Activated T-helper 17 cell treated with anti-CD3 and anti-CD28 coated beads, Interleukin-2, amount 50 U/mL, for 72 hours (primary cell): ENCODE results near the gene ZNF182. TPM values are rescaled to one million over a fixed set of nuclear protein-coding genes. Genes with fewer than 3 reads are reported as not detected.
"Not testable (repeated sequence)": the region's sequence is repeated elsewhere in the genome, so short reads cannot be mapped to it uniquely, and the experiment has no call there.

Source experiments
- ATAC-seq: fragments of 150-1000 bp; cut with Tn5 transposase; replicated peaks from 2 replicates; pipeline ENCODE4 v1.10.0; 2021; ENCODE audit warnings: mild to moderate bottlenecking, moderate library complexity
- H3K27ac Mint-ChIP-seq: one replicate; pipeline ENCODE4 v1.8.0; 2022; ENCODE audit warnings: mixed read lengths
- H3K27me3 Mint-ChIP-seq: one replicate; pipeline ENCODE4 v1.8.0; 2022; ENCODE audit warnings: mixed read lengths
- H3K36me3 Mint-ChIP-seq: one replicate; pipeline ENCODE4 v1.8.0; 2022; ENCODE audit warnings: low read depth, mild to moderate bottlenecking, mixed read lengths
- H3K4me1 Mint-ChIP-seq: one replicate; pipeline ENCODE4 v1.8.0; 2022; ENCODE audit warnings: mixed read lengths
- H3K4me3 Mint-ChIP-seq: one replicate; pipeline ENCODE4 v1.8.0; 2022; ENCODE audit warnings: mild to moderate bottlenecking, mixed read lengths
- H3K9me3 Mint-ChIP-seq: one replicate; pipeline ENCODE4 v1.8.0; 2022; ENCODE audit warnings: mixed read lengths
- total RNA-seq, 2 donors: library from RNA; stranded (reverse); gene quantifications; one replicate each; pipeline ENCODE4 v1.2.3, GENCODE V29; 2022

Gene ZNF182
- total RNA-seq = 10 to 100 TPM in 1 of 2 donors, 1 to 10 TPM in 1; 5.8 to 10.1 TPM

DNA sequence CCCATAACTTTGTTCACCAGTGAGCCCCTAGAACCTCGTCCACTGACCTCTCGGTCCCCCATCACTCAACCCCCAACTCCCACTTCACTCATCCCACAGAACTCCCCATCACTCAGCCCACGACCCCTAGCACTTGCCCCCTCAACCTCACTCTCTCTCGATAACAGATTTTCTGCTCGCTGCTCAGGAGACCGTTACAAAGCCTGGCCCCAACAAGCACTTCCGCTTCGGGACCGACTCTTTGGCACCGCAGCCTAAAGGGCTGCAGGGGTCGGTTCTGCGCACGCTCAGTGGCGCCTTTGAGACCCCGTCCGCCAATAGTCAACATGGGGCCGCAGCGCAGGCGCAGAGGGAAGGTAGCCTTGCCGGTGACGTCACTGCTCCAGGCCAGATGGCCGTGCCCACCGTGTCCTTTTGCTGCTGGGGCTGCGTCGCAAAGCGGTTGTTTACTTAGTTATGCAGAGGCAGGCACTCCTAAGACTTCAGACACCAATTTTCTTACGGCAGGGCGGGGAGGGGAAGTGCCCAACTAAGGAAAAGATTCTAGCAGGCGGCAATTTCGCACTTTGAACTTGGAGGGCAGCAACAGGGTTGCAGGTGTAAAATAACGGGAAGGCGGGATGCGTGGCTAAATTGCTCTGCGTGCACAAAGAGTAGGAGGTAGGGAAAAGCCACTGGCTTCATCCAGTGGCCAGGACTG, at the start of gene ZNF182:
ZNF182 (minus strand) TSS at position 232 of the 700 bp plus-strand sequence. CDS start 1,380 bp downstream, outside the sequence.
- Mint-ChIP-seq H3K9me3 (no peaks in the 10 kb centered on the region), H3K27me3 (no peaks in the 10 kb centered on the region), H3K27ac (peak within 1 kb of the TSS; percentile 98), H3K4me3 (peak within 1 kb of the TSS; percentile 95), H3K36me3 (peaks cover 33% of the 10 kb centered on the region), H3K4me1 (peaks cover 10% of the 10 kb centered on the region)
- ATAC-seq = peak; percentile 98

DNA sequence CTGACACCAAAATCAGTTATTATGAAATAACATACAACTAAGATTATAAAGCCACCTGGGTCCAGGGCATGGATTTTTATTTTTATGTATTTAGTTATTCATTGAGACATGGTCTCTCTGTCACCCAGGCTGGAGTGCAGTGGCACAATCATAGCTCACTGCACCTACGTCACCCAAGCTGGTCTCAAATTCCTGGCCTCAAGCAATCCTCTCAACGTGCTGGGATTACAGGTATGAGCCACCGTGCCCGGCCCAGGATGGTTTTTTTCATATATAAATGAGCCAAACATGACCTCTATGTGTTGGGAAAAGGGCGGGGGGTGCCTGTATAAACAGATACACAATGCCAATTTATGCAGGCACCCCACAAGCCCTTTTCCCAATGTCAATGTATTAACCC, 43.1 kb upstream of the ZNF182 start:
- no peak for ATAC-seq
- no peaks in the 10 kb centered on the region for H3K4me1 Mint-ChIP-seq
- H3K4me3 Mint-ChIP-seq = no peak overlapping the region
- H3K36me3 Mint-ChIP-seq = no peaks in the 10 kb centered on the region
- H3K27ac Mint-ChIP-seq = no peak overlapping the region
- no peaks in the 10 kb centered on the region for H3K27me3 Mint-ChIP-seq
- no peaks in the 10 kb centered on the region for H3K9me3 Mint-ChIP-seq

DNA sequence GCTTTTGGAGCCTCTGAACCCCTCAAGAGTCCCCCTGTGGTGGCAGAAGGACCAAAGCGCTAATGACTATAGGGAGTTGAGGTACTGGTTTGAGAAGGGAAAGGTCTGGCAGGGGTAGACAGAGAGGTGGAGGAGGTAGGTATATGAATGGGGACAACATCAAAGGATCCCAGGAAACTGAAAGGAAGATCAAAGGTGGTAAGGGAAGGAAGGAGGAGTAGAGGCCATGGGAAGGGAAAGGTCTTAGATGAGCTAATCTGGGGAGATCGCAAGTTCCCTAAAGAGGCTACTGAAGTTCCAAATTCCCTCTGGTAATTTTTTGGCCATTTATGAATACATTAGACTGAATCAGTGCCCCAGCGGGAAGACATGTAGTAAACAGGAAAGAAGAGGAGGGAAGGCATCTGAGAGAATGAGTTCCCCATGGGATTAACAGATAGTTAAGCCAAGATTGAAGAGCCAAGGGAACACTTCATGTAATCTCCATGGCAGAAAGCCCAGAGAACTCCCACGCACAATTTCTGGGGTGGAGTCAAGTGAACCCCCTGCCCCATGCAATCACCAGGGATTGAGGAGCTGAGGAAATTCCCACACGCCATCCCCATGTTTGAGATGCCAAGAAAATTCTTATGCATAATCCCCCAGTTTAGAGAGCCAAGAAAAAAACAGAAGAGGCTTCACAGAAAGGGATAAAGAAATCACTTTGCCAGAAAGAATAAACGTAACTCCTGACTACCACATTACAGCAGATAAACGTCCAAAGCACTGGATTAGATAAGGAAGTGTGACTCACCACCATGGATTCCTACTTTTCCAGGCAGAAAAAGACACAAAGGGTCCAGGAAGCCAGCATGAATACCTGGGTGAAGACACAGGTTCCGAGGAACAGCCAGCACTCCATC, 41.9 kb upstream of the ZNF182 start:
- Mint-ChIP-seq H3K4me1 (no peaks in the 10 kb centered on the region), H3K27ac (no peak overlapping the region), H3K36me3 (no peaks in the 10 kb centered on the region), H3K9me3 (no peaks in the 10 kb centered on the region), H3K4me3 (no peak overlapping the region), H3K27me3 (no peaks in the 10 kb centered on the region)
- no peak for ATAC-seq

DNA sequence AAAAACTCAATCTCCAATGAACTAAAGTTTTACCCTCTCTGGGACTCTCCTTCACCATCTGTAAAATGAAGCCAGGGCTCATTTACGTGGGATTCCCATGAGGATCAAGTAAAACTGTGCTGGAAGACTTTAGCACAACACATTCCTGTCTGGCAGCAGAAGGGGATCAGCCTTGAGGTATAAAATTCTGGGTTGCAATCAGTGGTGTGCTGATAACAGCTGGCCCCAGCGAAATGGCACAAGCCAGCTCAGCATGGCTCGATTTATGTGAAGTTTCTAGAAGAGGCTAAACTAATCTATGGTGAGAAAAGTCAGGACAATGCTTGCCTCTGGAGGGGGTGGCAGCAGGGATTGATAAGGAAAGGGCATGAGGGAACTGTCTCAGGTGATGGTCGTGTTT, 39.3 kb upstream of the ZNF182 start:
- Mint-ChIP-seq H3K4me1 (no peaks in the 10 kb centered on the region), H3K9me3 (no peaks in the 10 kb centered on the region), H3K36me3 (no peaks in the 10 kb centered on the region), H3K27ac (no peak overlapping the region), H3K27me3 (no peaks in the 10 kb centered on the region), H3K4me3 (no peak overlapping the region)
- ATAC-seq = no peak

DNA sequence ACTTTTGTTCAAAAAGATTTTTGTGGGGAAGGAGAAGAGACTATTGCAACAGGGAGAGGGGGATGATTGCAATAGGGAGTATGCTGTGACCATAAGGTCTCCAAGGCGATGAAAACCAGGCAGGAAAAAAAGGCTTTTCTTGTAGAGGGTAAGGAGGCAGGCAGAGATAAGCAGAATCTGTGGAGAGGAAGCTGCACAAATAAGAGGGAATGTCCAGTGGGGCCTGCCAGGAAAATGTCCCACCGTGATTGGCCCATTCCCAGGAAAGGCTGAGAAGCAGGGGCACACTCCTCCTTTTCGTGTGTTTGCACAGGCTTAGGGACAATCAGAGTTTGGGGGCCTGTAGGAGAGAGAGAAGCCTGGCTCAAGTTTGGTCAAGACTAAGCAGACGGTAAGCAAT, 32.1 kb upstream of the ZNF182 start:
- Mint-ChIP-seq H3K4me1 (no peaks in the 10 kb centered on the region), H3K27me3 (no peaks in the 10 kb centered on the region), H3K4me3 (no peak overlapping the region), H3K9me3 (no peaks in the 10 kb centered on the region), H3K36me3 (no peaks in the 10 kb centered on the region), H3K27ac (no peak overlapping the region)
- no peak for ATAC-seq

DNA sequence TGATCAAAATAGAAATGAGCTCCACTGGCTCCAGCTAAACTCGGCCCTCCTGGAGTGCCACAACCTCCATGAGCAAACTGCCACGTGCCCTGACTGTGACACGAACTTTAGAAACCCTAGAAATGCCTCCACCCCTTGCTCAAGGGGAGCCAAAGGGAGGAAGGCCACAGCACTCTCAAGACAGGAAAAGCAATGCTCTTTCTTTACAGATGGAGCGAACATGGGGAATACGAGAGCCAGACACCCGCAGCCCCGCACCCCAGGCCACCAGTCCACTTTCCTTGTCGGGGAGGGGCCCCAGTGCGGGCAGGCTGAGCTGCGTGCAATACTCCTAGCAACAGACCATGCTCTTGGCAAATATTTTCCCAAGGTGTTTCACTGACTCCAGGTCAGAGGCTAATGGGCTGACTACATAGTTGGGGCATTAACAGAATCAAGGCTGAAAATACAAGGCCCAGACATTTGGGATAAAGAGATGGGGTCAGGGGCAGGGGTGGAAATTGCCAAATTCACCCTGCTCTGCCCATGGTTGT, 26.9 kb upstream of the ZNF182 start:
- not testable (repeated sequence) for H3K27me3 Mint-ChIP-seq, H3K4me1 Mint-ChIP-seq, H3K27ac Mint-ChIP-seq, H3K4me3 Mint-ChIP-seq, ATAC-seq, H3K9me3 Mint-ChIP-seq, H3K36me3 Mint-ChIP-seq

DNA sequence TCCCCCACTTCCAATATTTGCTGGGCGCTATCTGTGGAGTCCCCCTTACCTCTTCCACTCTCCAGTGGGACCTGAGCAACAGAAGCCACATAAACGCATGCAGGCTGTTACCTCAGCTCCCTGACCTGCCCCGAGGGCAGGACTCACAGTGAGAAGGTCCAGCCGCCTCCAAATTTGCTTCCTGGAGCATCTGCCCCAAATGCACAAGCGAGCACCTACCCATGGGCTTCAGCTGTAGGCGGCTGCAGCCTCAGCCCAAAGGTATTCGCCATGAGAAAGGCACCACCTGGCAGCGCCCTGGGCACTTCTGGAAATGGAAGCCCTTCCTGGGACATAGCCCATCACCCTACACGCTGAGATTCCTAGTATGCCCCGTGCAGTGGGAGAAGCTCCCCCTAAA, 26.4 kb upstream of the ZNF182 start:
- no peaks in the 10 kb centered on the region for H3K36me3 Mint-ChIP-seq
- no peak for ATAC-seq
- no peak overlapping the region for H3K4me3 Mint-ChIP-seq
- H3K27me3 Mint-ChIP-seq = no peaks in the 10 kb centered on the region
- peaks cover 10% of the 10 kb centered on the region for H3K4me1 Mint-ChIP-seq
- no peaks in the 10 kb centered on the region for H3K9me3 Mint-ChIP-seq
- H3K27ac Mint-ChIP-seq = no peak overlapping the region

GRCh38 chrX:48028091-48028490, 24.3 kb upstream of the ZNF182 start:
- H3K27me3 Mint-ChIP-seq = no peaks in the 10 kb centered on the region
- no peak for ATAC-seq
- no peak overlapping the region for H3K27ac Mint-ChIP-seq
- H3K4me1 Mint-ChIP-seq = peaks cover 10% of the 10 kb centered on the region
- no peaks in the 10 kb centered on the region for H3K36me3 Mint-ChIP-seq
- H3K4me3 Mint-ChIP-seq = no peak overlapping the region
- no peaks in the 10 kb centered on the region for H3K9me3 Mint-ChIP-seq

- H3K9me3 Mint-ChIP-seq, H3K27me3 Mint-ChIP-seq, H3K4me3 Mint-ChIP-seq, ATAC-seq, H3K36me3 Mint-ChIP-seq, H3K4me1 Mint-ChIP-seq, H3K27ac Mint-ChIP-seq: not testable (repeated sequence)
Measured at GRCh38 chrX:48027545-48027944, 23.8 kb upstream of the ZNF182 start.

- H3K36me3 Mint-ChIP-seq = no peaks in the 10 kb centered on the region
- ATAC-seq = peak; percentile 27
Measured at GRCh38 chrX:48025561-48025960, 21.8 kb upstream of the ZNF182 start.

DNA sequence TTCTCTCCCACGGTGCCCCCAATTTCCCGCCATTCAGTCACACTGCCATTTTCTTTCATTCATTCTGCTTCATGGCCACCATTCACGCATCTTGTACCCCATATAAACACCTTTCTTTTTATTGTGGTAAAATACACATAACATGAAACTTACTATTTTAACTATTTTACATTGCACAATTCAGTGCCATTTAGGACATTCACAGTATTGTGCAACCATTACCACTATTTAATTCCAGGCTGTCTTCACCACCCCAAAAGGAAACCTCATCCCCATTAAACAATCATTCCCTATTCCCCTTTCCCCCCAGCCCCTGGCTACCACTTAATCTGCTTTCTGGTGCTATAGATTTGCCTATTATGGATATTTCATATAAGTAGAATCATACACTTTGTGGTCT, 18.9 kb upstream of the ZNF182 start:
- Mint-ChIP-seq H3K9me3 (no peaks in the 10 kb centered on the region), H3K27me3 (no peaks in the 10 kb centered on the region), H3K27ac (no peak overlapping the region), H3K4me1 (peaks cover 10% of the 10 kb centered on the region), H3K4me3 (no peak overlapping the region), H3K36me3 (no peaks in the 10 kb centered on the region)
- no peak for ATAC-seq

More at GRCh38 chrX:48025561-48025960, 21.8 kb upstream of the ZNF182 start:
- Mint-ChIP-seq H3K4me1 (peaks cover 10% of the 10 kb centered on the region), H3K27ac (peak overlapping the region; percentile 28), H3K27me3 (no peaks in the 10 kb centered on the region), H3K4me3 (no peak overlapping the region), H3K9me3 (no peaks in the 10 kb centered on the region)

- Mint-ChIP-seq H3K36me3 (no peaks in the 10 kb centered on the region), H3K4me1 (peaks cover 10% of the 10 kb centered on the region), H3K4me3 (peak overlapping the region; percentile 91), H3K27me3 (no peaks in the 10 kb centered on the region), H3K9me3 (no peaks in the 10 kb centered on the region), H3K27ac (no peak overlapping the region)
- ATAC-seq = no peak
Measured at GRCh38 chrX:48022100-48022499, 18.3 kb upstream of the ZNF182 start.

DNA sequence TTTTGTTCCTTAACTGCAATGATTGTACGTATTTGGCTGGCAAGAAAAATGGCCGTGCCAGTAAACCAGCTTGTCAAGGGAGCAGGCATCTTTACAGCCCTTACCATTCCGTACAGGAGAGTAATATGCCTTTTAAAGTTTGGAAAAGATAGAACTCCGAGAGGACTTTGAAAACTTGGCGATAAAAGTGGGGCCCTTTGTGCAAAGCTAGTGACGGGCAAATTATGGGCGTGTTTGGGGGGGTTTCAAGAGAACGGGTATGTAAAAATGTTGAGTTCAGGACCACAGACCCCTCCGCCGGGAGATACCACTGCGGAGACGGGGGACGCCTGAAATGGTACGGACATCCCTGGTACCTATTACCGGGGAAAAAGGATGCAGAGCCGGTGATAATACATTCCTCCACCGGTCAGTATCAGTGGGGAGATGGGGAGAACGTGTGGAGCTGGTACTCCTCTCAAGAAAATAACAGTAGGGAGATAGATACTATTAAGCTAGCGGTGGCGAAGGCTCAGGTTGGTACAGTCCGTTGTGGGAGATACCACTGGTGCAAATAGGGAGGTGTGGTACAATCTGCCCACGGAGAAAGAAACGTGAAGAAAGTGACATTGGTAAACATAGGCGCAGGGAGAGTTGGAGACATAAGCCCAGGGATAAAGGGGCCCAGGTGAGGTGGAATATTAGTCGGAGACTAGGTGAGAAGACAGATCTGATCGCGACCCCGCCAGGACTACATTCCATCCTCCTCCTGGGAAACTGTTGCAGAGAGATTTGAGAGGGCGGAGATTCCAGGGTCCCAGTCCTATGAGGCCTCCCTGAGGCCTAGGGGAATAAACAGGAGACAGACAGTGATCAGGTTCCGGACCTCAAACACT, 17.5 kb upstream of the ZNF182 start:
- ATAC-seq = peak; percentile 61
- no peaks in the 10 kb centered on the region for H3K27me3 Mint-ChIP-seq
- H3K36me3 Mint-ChIP-seq = no peaks in the 10 kb centered on the region
- H3K4me1 Mint-ChIP-seq = peaks cover 5% of the 10 kb centered on the region
- H3K27ac Mint-ChIP-seq = peak overlapping the region; percentile 98
- no peaks in the 10 kb centered on the region for H3K9me3 Mint-ChIP-seq
- peak overlapping the region; percentile 91 for H3K4me3 Mint-ChIP-seq

GRCh38 chrX:48020472-48020871, 16.7 kb upstream of the ZNF182 start:
- peak; percentile 87 for ATAC-seq
- peak overlapping the region; percentile 98 for H3K27ac Mint-ChIP-seq
- not testable (repeated sequence) for H3K9me3 Mint-ChIP-seq, H3K27me3 Mint-ChIP-seq, H3K4me1 Mint-ChIP-seq, H3K36me3 Mint-ChIP-seq
- peak overlapping the region; percentile 91 for H3K4me3 Mint-ChIP-seq
